ENCODE measurements around the gene HNRNPU.

Gene HNRNPU

DNA sequence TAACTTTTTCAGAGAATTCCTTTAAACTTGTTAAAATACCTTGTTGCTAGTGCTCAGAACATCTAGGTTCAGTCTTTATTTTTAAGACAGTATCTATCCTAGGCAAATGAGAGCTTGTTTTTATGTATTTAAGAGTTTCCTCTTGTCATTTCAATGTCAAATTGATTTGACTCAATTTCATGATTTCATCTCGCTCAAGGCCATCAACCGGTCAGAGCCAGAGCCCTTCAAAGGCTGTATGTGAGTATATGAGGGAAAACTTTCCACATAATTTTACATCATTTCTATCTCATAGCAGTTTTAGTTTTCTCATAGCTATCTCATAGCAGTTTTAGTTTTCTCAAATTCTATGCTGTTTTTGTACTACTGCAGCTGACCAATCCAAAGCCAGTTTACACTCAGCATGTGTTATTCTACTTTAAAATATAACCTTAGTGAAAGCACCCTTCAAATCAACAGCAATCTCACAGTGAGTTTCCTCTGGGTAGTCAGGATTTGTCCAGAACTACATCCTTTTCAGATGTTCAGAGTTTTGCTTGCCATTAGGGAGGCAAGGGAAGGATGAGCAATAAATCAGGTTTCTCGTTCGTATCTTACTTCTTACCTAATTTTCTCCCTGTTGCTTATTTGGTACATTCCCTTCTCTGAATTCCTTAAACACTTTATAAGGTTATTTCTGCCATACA is 12.7 kb downstream of the HNRNPU start:
- Histone ChIP-seq H3K4me3 (replicated peaks; ENCODE audit: insufficient read depth, low read length) (no peak overlapping the region), H3K27ac (replicated peaks) (no peak overlapping the region), H3K27me3 (ENCODE audit: insufficient read depth, poor library complexity, severe bottlenecking) (no peaks in the 10 kb centered on the region)
- peak in 1 of 2 experiments; percentile 10 for DNase-seq (ENCODE audit: low read depth in 1 of 2, low spot score in 1 of 2)
- peak; percentile 49 for TF ChIP-seq POLR2AphosphoS5 (IDR thresholded peaks at IDR 0.05; ENCODE audit: low read depth)
- no peak for TF ChIP-seq CTCF (IDR thresholded peaks at IDR 0.05; ENCODE audit: insufficient read depth, low read length)
- no peak for TF ChIP-seq SPI1 (IDR thresholded peaks at IDR 0.05; ENCODE audit: borderline replicate concordance, low read depth)
- no peak for TF ChIP-seq REST (IDR thresholded peaks at IDR 0.05; ENCODE audit: insufficient replicate concordance, low read depth)
- TF ChIP-seq GABPA (IDR thresholded peaks at IDR 0.05; ENCODE audit: low read depth), result no peak

- H3K4me3 ChIP-seq (replicated peaks; ENCODE audit: insufficient read depth, low read length), result no peak overlapping the region
- no peaks in the 10 kb centered on the region for H3K27me3 ChIP-seq (ENCODE audit: insufficient read depth, poor library complexity, severe bottlenecking)
- TF ChIP-seq POLR2AphosphoS5 (IDR thresholded peaks at IDR 0.05; ENCODE audit: low read depth) (0 out of 2 replicates have a peak, but pooled peaks have one; percentile 22), GABPA (IDR thresholded peaks at IDR 0.05; ENCODE audit: low read depth) (no peak)
- no peak overlapping the region for H3K27ac ChIP-seq (replicated peaks)
- no peak for DNase-seq (ENCODE audit: low read depth in 1 of 2, low spot score in 1 of 2)
Observed at GRCh38 chr1:244850896-244851295, 13.4 kb downstream of the HNRNPU start.

- H3K27me3 ChIP-seq (ENCODE audit: insufficient read depth, poor library complexity, severe bottlenecking), result no peaks in the 10 kb centered on the region
- H3K27ac ChIP-seq (replicated peaks), result no peak overlapping the region
- no peak overlapping the region for H3K4me3 ChIP-seq (replicated peaks; ENCODE audit: insufficient read depth, low read length)
- DNase-seq (ENCODE audit: low read depth in 1 of 2, low spot score in 1 of 2), result no peak
- TF ChIP-seq POLR2AphosphoS5 (IDR thresholded peaks at IDR 0.05; ENCODE audit: low read depth), result peak; percentile 39; the same call in 1 of the 2 replicates
- no peak for TF ChIP-seq GABPA (IDR thresholded peaks at IDR 0.05; ENCODE audit: low read depth)
Observed at GRCh38 chr1:244850099-244850852, 14.1 kb downstream of the HNRNPU start.

DNA sequence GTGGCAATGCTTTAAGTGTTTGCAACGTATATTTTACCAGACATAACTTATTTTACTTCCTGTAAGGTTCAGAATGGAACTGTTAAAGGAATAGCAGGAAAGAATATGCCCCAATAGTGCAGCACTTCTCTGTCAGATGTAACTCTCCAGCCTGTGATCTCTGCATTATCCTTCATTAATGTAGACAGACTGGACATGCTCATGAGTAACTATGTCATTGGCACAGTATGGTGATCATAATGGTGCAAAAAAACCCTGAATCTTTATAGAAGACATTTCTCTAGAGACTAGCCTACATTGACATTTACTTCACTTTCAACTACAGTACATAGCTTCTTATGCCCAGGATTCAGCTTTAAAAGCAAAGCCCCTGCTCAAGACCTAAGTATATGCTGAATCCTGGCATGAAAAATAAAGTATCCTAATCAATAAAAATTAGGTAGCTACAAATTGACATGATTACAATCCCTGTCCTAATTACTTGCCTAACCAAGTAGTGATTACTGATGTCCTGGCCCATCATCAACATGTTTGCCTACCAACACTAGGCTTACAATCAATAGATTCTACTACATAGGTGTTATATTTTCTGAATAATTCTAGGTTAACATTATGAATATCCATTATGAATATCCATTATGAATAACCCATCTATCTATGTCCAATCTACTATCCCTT is 15.0 kb downstream of the HNRNPU start:
- no peak overlapping the region for H3K4me3 ChIP-seq (replicated peaks; ENCODE audit: insufficient read depth, low read length)
- no peaks in the 10 kb centered on the region for H3K27me3 ChIP-seq (ENCODE audit: insufficient read depth, poor library complexity, severe bottlenecking)
- TF ChIP-seq POLR2AphosphoS5 (IDR thresholded peaks at IDR 0.05; ENCODE audit: low read depth) (peak; percentile 48; the same call in 1 of the 2 replicates), GABPA (IDR thresholded peaks at IDR 0.05; ENCODE audit: low read depth) (no peak), REST (IDR thresholded peaks at IDR 0.05; ENCODE audit: insufficient replicate concordance, low read depth) (no peak), SPI1 (IDR thresholded peaks at IDR 0.05; ENCODE audit: borderline replicate concordance, low read depth) (no peak), CTCF (IDR thresholded peaks at IDR 0.05; ENCODE audit: insufficient read depth, low read length) (no peak)
- DNase-seq (ENCODE audit: low read depth in 1 of 2, low spot score in 1 of 2), result no peak
- 0 out of 2 replicates have a peak overlapping the region, but pooled peaks have one; percentile 2 for H3K27ac ChIP-seq (replicated peaks)
